Osteoblast (primary cell): ENCODE results near the gene CATSPERB. TPM values are rescaled to one million over a fixed set of nuclear protein-coding genes. Genes with fewer than 3 reads are reported as not detected.

Source experiments
- DNase-seq: peaks from one replicate; pipeline ENCODE4 v3.0.0; 2011; ENCODE audit warnings: low spot score, mixed read lengths; ENCODE audit not compliant: insufficient read length; ENCODE audit errors: missing footprints
- H2AFZ ChIP-seq: 2 replicates; pipeline ENCODE4 v1.6.0; 2011; ENCODE audit warnings: mild to moderate bottlenecking, low read length
- H3K27ac ChIP-seq: 2 replicates; pipeline ENCODE4 v1.5.1; 2011; ENCODE audit warnings: mild to moderate bottlenecking, low read depth, low read length, moderate library complexity
- H3K27me3 ChIP-seq: 2 replicates; pipeline ENCODE4 v1.6.0; 2012; ENCODE audit warnings: mild to moderate bottlenecking, control low read depth, inconsistent platforms, low read length, moderate library complexity; ENCODE audit not compliant: insufficient read depth
- H3K36me3 ChIP-seq: 2 replicates; pipeline ENCODE4 v1.5.1; 2011; ENCODE audit warnings: mild to moderate bottlenecking, low read length, control low read depth, moderate library complexity; ENCODE audit not compliant: insufficient read depth
- H3K4me1 ChIP-seq: 2 replicates; pipeline ENCODE4 v1.5.1; 2011; ENCODE audit warnings: mild to moderate bottlenecking, low read length, control low read depth, moderate library complexity; ENCODE audit not compliant: insufficient read depth
- H3K4me2 ChIP-seq: 2 replicates; pipeline ENCODE4 v1.6.0; 2011; ENCODE audit warnings: mild to moderate bottlenecking, low read length; ENCODE audit not compliant: insufficient read depth
- H3K4me3 ChIP-seq: fragments of 200-600 bp; sonication (generic); 3 replicates; pipeline ENCODE4 v1.5.1; 2012; ENCODE audit warnings: mild to moderate bottlenecking, low read length, inconsistent platforms; ENCODE audit not compliant: insufficient read depth
- H3K79me2 ChIP-seq: 2 replicates; pipeline ENCODE4 v1.6.0; 2012; ENCODE audit warnings: mild to moderate bottlenecking, low read length, control low read depth, inconsistent platforms; ENCODE audit not compliant: insufficient read depth
- H3K9me3 ChIP-seq: 2 replicates; pipeline ENCODE4 v1.5.1; 2011; ENCODE audit warnings: low read depth, low read length, control low read depth
- H4K20me1 ChIP-seq: 2 replicates; pipeline ENCODE4 v1.6.0; 2012; ENCODE audit warnings: mild to moderate bottlenecking, low read length, control low read depth; ENCODE audit not compliant: insufficient read depth
- CTCF ChIP-seq: IDR thresholded peaks from 2 replicates; pipeline ENCODE4 v1.5.1; 2011; ENCODE audit warnings: mild to moderate bottlenecking, low read depth, low read length, moderate library complexity; ENCODE audit errors: extremely low read depth
- total RNA-seq: library from RNA; depleted of rRNA; stranded (reverse); fragments of >200 nt; gene quantifications from 2 replicates; pipeline ENCODE4 v1.2.3, GENCODE V29; 2012

Gene CATSPERB
- total RNA-seq, 1 donor: not detected

DNA sequence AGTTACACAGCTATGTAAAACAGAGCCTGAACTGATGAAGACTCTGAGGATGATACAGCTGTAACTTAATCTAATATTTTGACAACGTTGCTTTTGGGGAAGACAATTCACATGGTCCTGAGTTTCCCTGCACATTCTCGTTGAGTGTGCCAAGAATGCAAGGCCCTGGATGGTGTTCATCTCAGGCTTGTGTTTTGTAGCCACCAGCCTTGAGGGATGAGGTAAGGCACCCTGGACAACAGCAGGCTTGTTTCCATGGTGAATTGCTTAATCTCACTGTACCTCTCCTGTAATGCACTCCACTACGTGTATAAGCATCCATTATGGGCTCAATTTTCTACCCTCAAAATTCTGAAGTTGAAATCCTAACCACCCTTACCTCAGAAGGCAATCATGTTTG is 2.1 kb downstream of the CATSPERB start:
- Histone ChIP-seq H3K27me3 (peaks cover 7% of the 10 kb centered on the region), H3K4me2 (no peak overlapping the region), H3K27ac (no peak overlapping the region), H2AFZ (no peak overlapping the region), H3K9me3 (no peaks in the 10 kb centered on the region), H3K79me2 (no peaks in the 10 kb centered on the region), H3K4me1 (peaks cover 14% of the 10 kb centered on the region), H3K4me3 (no peak overlapping the region), H3K36me3 (no peaks in the 10 kb centered on the region), H4K20me1 (no peaks in the 10 kb centered on the region)
- TF ChIP-seq CTCF: no peak
- DNase-seq: no peak

DNA sequence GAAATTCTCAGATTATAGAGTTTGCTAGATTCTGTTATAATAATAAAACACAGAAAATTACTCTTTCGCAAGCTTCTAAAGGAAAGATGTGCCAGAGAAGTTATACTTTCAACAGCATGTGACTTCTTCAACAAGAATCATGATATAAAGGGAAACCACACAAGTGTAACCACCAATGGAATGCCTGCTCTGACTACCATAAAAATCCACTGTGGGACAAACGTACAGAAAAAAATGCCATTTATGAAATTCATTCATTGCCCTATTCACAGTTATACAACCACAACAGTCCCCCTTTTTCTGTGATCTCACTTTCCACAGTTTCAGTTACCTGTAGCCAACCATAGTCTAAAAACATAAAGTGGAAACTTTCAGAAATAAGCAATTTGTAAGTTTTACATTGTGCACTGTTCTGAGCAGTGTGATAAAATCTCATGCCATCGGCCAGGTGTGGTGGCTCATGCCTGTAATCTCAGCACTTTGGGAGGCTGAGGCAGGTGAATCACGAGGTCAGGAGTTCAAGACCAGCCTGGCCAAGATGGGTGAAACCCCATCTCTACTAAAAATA is 3.2 kb downstream of the CATSPERB start:
- H3K27ac ChIP-seq: no peak overlapping the region
- no peaks in the 10 kb centered on the region for H3K79me2 ChIP-seq
- no peak overlapping the region for H2AFZ ChIP-seq
- no peak for TF ChIP-seq CTCF
- H3K36me3 ChIP-seq: no peaks in the 10 kb centered on the region
- H3K9me3 ChIP-seq: no peaks in the 10 kb centered on the region
- peaks cover 7% of the 10 kb centered on the region for H3K27me3 ChIP-seq
- peaks cover 14% of the 10 kb centered on the region for H3K4me1 ChIP-seq
- no peaks in the 10 kb centered on the region for H4K20me1 ChIP-seq
- no peak overlapping the region for H3K4me3 ChIP-seq
- DNase-seq: peak; percentile 85
- H3K4me2 ChIP-seq: no peak overlapping the region

- Histone ChIP-seq H2AFZ (no peak overlapping the region), H3K27ac (no peak overlapping the region), H3K4me2 (no peak overlapping the region), H4K20me1 (no peaks in the 10 kb centered on the region), H3K4me3 (no peak overlapping the region), H3K9me3 (no peaks in the 10 kb centered on the region), H3K79me2 (no peaks in the 10 kb centered on the region), H3K4me1 (peaks cover 14% of the 10 kb centered on the region), H3K27me3 (peaks cover 7% of the 10 kb centered on the region), H3K36me3 (no peaks in the 10 kb centered on the region)
- no peak for TF ChIP-seq CTCF
- peak; percentile 44 for DNase-seq
These were observed 4.8 kb downstream of the CATSPERB start for GRCh38 chr14:91727121-91727520.

DNA sequence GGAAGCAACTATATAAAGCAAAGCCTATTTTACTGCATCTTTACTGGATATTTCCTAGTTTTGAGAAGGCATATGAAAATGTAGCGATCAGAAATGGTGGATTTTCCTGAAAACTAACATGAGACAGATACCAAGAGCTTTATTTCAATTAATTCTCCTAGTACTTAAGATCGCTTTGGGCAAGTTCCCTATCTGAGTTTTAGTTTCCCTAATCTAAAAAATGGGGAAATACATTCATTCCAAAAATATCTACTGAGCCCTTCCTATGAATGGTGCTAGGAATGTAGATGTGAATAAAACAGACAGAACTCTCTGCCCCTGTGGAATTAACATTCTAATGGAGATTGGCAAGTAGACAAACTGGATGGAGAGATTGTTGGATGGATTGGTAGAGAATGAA is 8.4 kb downstream of the CATSPERB start:
- Histone ChIP-seq H3K9me3 (no peaks in the 10 kb centered on the region), H4K20me1 (no peaks in the 10 kb centered on the region), H3K4me2 (no peak overlapping the region), H3K4me3 (no peak overlapping the region), H2AFZ (no peak overlapping the region), H3K79me2 (no peaks in the 10 kb centered on the region), H3K27me3 (no peaks in the 10 kb centered on the region), H3K4me1 (peaks cover 14% of the 10 kb centered on the region), H3K27ac (no peak overlapping the region), H3K36me3 (no peaks in the 10 kb centered on the region)
- no peak for DNase-seq
- no peak for TF ChIP-seq CTCF
